HEK293 (cell line): ENCODE measurements around the gene PKNOX2.

Experiments used
- CTCF ChIA-PET: fragments of 350-600 bp; formaldehyde crosslinking; extraction: SDS; loops from one replicate; lab custom pipeline; 2021; ENCODE audit warnings: antibody characterized with exemption; lab: Yijun Ruan, JAX
- POLR2A ChIA-PET: fragments of 300-600 bp; formaldehyde crosslinking; extraction: SDS; loops from one replicate; lab custom pipeline; 2020; ENCODE audit warnings: antibody characterized with exemption, inconsistent platforms; lab: Yijun Ruan, JAX
- H3K27ac ChIP-seq: fragments of 200-500 bp; sonication (Bioruptor generic); 2 replicates; pipeline ENCODE4 v1.5.1; 2014; ENCODE audit warnings: low read depth, low read length, control low read depth, inconsistent platforms; ENCODE audit errors: extremely low read depth
- H3K36me3 ChIP-seq, 2 experiments: fragments of 200-500 bp in 1 of 2; sonication (Bioruptor generic) in 1 of 2; 1 replicate in 1 of 2; 2 replicates in 1 of 2; pipeline ENCODE4 v1.5.1; 2014 to 2017; ENCODE audit warnings: inconsistent platforms in 2 of 2, low read length in 2 of 2; ENCODE audit not compliant: control insufficient read depth in 2 of 2, insufficient read depth in 1 of 2
- H3K4me1 ChIP-seq: fragments of 200-500 bp; sonication (Bioruptor generic); 2 replicates; pipeline ENCODE4 v1.5.1; 2014; ENCODE audit warnings: mild to moderate bottlenecking, low read length, inconsistent platforms; ENCODE audit not compliant: control insufficient read depth, insufficient read depth
- H3K4me3 ChIP-seq: 2 replicates; pipeline ENCODE4 v1.5.1; 2011; ENCODE audit warnings: low read depth, mild to moderate bottlenecking, control low read depth, low read length, moderate library complexity
- H3K9me3 ChIP-seq: fragments of 200-500 bp; sonication (Bioruptor generic); 2 replicates; pipeline ENCODE4 v1.5.1; 2014; ENCODE audit warnings: low read depth, low read length, inconsistent platforms; ENCODE audit not compliant: control insufficient read depth, insufficient read depth
- AEBP2 ChIP-seq: fragments of 450-650 bp; formaldehyde crosslinking; IDR thresholded peaks from 2 replicates; pipeline ENCODE4 v1.5.1; 2016; ENCODE audit warnings: missing biosample characterization, missing genetic modification characterization, borderline replicate concordance
- ATF2 ChIP-seq: fragments of 450-650 bp; formaldehyde crosslinking; IDR thresholded peaks from 2 replicates; pipeline ENCODE4 v1.5.1; 2016; ENCODE audit warnings: missing biosample characterization, missing genetic modification characterization, low read depth
- BCL11A ChIP-seq: fragments of 450-650 bp; formaldehyde crosslinking; IDR thresholded peaks from 2 replicates; pipeline ENCODE4 v1.5.1; 2016; ENCODE audit warnings: low read depth, missing biosample characterization, missing genetic modification characterization
- BCL6B ChIP-seq: fragments of 450-650 bp; formaldehyde crosslinking; IDR thresholded peaks from 2 replicates; pipeline ENCODE4 v1.5.1; 2017; ENCODE audit warnings: missing biosample characterization, missing genetic modification characterization
- HOXA7 ChIP-seq: sonication (generic); formaldehyde crosslinking; IDR thresholded peaks from 2 replicates; pipeline ENCODE4 v1.8.1; 2022; ENCODE audit warnings: missing genetic modification reagents, borderline replicate concordance
- KLF10 ChIP-seq: fragments of 450-650 bp; IDR thresholded peaks from 2 replicates; pipeline ENCODE4 v1.5.1; 2018; ENCODE audit warnings: missing biosample characterization, mild to moderate bottlenecking, missing genetic modification characterization
- PBX3 ChIP-seq: sonication (generic); formaldehyde crosslinking; IDR thresholded peaks from 2 replicates; pipeline ENCODE4 v1.8.1; 2022; ENCODE audit warnings: mild to moderate bottlenecking, moderate library complexity, missing genetic modification reagents
- SETDB1 ChIP-seq: IDR thresholded peaks from one replicate; pipeline ENCODE4 v1.6.1; 2017; ENCODE audit warnings: mild to moderate bottlenecking, low read length, moderate library complexity, mixed read lengths; ENCODE audit not compliant: insufficient read length
- WT1 ChIP-seq: fragments of 450-650 bp; formaldehyde crosslinking; IDR thresholded peaks from 2 replicates; pipeline ENCODE4 v1.5.1; 2016; ENCODE audit warnings: missing biosample characterization, missing genetic modification characterization
- ZBTB48 ChIP-seq: fragments of 450-650 bp; formaldehyde crosslinking; IDR thresholded peaks from 2 replicates; pipeline ENCODE4 v1.5.1; 2016; ENCODE audit warnings: missing biosample characterization, missing genetic modification characterization
- ZBTB49 ChIP-seq: fragments of 450-650 bp; formaldehyde crosslinking; IDR thresholded peaks from 2 replicates; pipeline ENCODE4 v1.5.1; 2016; ENCODE audit warnings: missing biosample characterization, missing genetic modification characterization, low read depth
- ZBTB7A ChIP-seq: fragments of 450-650 bp; formaldehyde crosslinking; IDR thresholded peaks from 2 replicates; pipeline ENCODE4 v1.5.1; 2016; ENCODE audit warnings: low read depth, missing biosample characterization, missing genetic modification characterization
- ZNF239 ChIP-seq: fragments of 450-650 bp; formaldehyde crosslinking; IDR thresholded peaks from 2 replicates; pipeline ENCODE4 v1.5.1; 2016; ENCODE audit warnings: missing biosample characterization, missing genetic modification characterization
- ZNF362 ChIP-seq: fragments of 450-650 bp; formaldehyde crosslinking; IDR thresholded peaks from 2 replicates; pipeline ENCODE4 v1.5.1; 2016; ENCODE audit warnings: missing biosample characterization, missing genetic modification characterization
- ZNF558 ChIP-seq: fragments of 450-650 bp; formaldehyde crosslinking; IDR thresholded peaks from 2 replicates; pipeline ENCODE4 v1.5.1; 2016; ENCODE audit warnings: missing biosample characterization, missing genetic modification characterization
- ZNF626 ChIP-seq: fragments of 450-650 bp; sonication (Bioruptor Pico); formaldehyde crosslinking; IDR thresholded peaks from 2 replicates; pipeline ENCODE4 v1.5.1; 2018; ENCODE audit warnings: missing biosample characterization, missing genetic modification characterization, inconsistent platforms
- ZSCAN16 ChIP-seq: fragments of 450-650 bp; formaldehyde crosslinking; IDR thresholded peaks from 2 replicates; pipeline ENCODE4 v1.5.1; 2016; ENCODE audit warnings: missing biosample characterization, missing genetic modification characterization

Gene PKNOX2

GRCh38 chr11:125297346-125297915 is 132.9 kb downstream of the PKNOX2 start:
- H3K36me3 ChIP-seq = no peaks in the 10 kb centered on the region
- POLR2A ChIA-PET = no interaction called here
- CTCF ChIA-PET = no interaction called here
- no peaks in the 10 kb centered on the region for H3K9me3 ChIP-seq
- no peak overlapping the region for H3K27ac ChIP-seq
- no peak for TF ChIP-seq ATF2 (tag by site-specific recombination)
- TF ChIP-seq ZBTB48 (tag by site-specific recombination) = no peak
- no peak for TF ChIP-seq ZNF558 (tag by site-specific recombination)
- TF ChIP-seq HOXA7 (CRISPR knock-in tag) = no peak
- no peak for TF ChIP-seq BCL11A
- no peak for TF ChIP-seq ZNF362 (tag by site-specific recombination)
- TF ChIP-seq SETDB1 = no peak
- TF ChIP-seq PBX3 (CRISPR knock-in tag) = no peak
- no peak overlapping the region for H3K4me3 ChIP-seq
- peaks cover 4% of the 10 kb centered on the region; the same call in 1 of the 2 replicates for H3K4me1 ChIP-seq

- CTCF ChIA-PET = interaction anchor here (0.6 kb wide), 1 partner anchor 175 kb away, joined by 4 read pairs; no protein-coding TSS in a partner anchor
- Histone ChIP-seq H3K4me1 (peaks cover 4% of the 10 kb centered on the region; the same call in 1 of the 2 replicates), H3K9me3 (no peaks in the 10 kb centered on the region), H3K27ac (no peak overlapping the region), H3K4me3 (no peak overlapping the region), H3K36me3 (no peaks in the 10 kb centered on the region)
- POLR2A ChIA-PET = no interaction called here
- no peak for TF ChIP-seq KLF10 (tag by site-specific recombination)
- TF ChIP-seq ZBTB49 (tag by site-specific recombination) = no peak
- no peak for TF ChIP-seq BCL6B
- no peak for TF ChIP-seq AEBP2 (tag by site-specific recombination)
- TF ChIP-seq ZSCAN16 = no peak
- no peak for TF ChIP-seq WT1 (tag by site-specific recombination)
- no peak for TF ChIP-seq ZNF239 (tag by site-specific recombination)
- no peak for TF ChIP-seq ZNF626
- no peak for TF ChIP-seq ZBTB7A
These were observed 134.6 kb downstream of the PKNOX2 start for GRCh38 chr11:125299061-125299615.
